Ectodermal cell (in vitro differentiated cells): ENCODE data around the gene DOCK7.
A peak's percentile ranks its signal among the peaks of the same experiment; 100 is the strongest.
"Not testable (repeated sequence)": the region's sequence is repeated elsewhere in the genome, so short reads cannot be mapped to it uniquely, and the experiment has no call there.

Experiments used
- H3K27ac ChIP-seq: 2 replicates; pipeline ENCODE4 v1.7.0; 2013; ENCODE audit warnings: mild to moderate bottlenecking, low read depth, low read length; ENCODE audit not compliant: insufficient read depth, poor library complexity, severe bottlenecking
- H3K27me3 ChIP-seq: 2 replicates; pipeline ENCODE4 v1.7.0; 2013; ENCODE audit warnings: mild to moderate bottlenecking, low read length; ENCODE audit not compliant: insufficient read depth, control insufficient read depth, poor library complexity, severe bottlenecking
- H3K36me3 ChIP-seq: one replicate; pipeline ENCODE4 v1.7.0; 2013; ENCODE audit warnings: low read length; ENCODE audit not compliant: control insufficient read depth, insufficient read depth
- H3K4me1 ChIP-seq: one replicate; pipeline ENCODE4 v1.7.0; 2013; ENCODE audit warnings: low read length; ENCODE audit not compliant: control insufficient read depth, insufficient read depth
- H3K4me3 ChIP-seq: 2 replicates; pipeline ENCODE4 v1.7.0; 2013; ENCODE audit warnings: low read depth, low read length, control low read depth; ENCODE audit not compliant: insufficient read depth
- H3K9me3 ChIP-seq: 2 replicates; pipeline ENCODE4 v1.7.0; 2013; ENCODE audit warnings: mild to moderate bottlenecking, low read length, moderate library complexity; ENCODE audit not compliant: control insufficient read depth
- WGBS, 2 experiments: methylation state at CpG; one replicate each; pipeline ENCODE4 v1.1.7; 2013; ENCODE audit warnings: missing lambda C conversion rate in 2 of 2; 5-methylcytosine and 5-hydroxymethylcytosine counted together

Gene DOCK7

DNA sequence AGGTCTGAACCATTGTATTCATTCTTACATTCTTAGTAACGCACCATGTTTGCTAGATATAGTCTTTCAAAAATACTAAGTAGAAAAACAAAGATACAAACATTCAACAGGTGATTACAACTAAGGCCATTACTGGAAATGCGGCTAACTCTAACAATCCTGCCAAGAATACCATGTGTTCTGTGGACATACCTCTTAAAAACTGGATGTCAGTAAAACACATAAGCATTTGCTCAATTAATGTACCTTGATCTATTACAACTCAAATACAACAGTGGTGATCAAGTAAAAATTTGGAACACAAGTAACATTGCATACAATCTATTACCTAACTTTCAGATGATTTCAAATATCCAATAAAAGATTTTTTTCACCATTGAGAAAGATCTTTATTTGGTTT lies 75.4 kb downstream of the DOCK7 start:
- H3K4me1 ChIP-seq = no peaks in the 10 kb centered on the region
- 88 to 94% methylated on average over 2 of the region's 2 CpGs for WGBS, 2 experiments
- H3K4me3 ChIP-seq = no peak overlapping the region
- H3K36me3 ChIP-seq = no peaks in the 10 kb centered on the region
- H3K9me3 ChIP-seq = no peaks in the 10 kb centered on the region
- H3K27me3 ChIP-seq = no peaks in the 10 kb centered on the region
- no peak overlapping the region for H3K27ac ChIP-seq

DNA sequence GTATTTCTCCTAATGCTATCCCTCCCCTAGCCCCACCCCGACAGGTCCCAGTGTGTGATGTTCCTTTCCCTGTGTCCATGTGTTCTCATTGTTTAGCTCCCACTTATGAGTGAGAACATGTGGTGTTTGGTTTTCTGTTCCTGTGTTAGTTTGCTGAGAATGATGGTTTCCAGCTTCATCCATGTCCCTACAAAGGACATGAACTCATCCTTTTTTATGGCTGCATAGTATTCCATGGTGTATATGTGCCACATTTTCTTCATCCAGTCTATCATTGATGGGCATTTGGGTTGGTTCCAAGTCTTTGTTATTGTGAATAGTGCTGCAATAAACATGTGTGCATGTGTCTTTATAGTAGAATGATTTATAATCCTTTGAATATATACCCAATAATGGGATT lies 77.6 kb downstream of the DOCK7 start:
- 83 to 100% methylated on average over 1 of the region's 1 CpG for WGBS, 2 experiments
- not testable (repeated sequence) for H3K4me1 ChIP-seq, H3K36me3 ChIP-seq, H3K27ac ChIP-seq, H3K4me3 ChIP-seq, H3K27me3 ChIP-seq, H3K9me3 ChIP-seq

DNA sequence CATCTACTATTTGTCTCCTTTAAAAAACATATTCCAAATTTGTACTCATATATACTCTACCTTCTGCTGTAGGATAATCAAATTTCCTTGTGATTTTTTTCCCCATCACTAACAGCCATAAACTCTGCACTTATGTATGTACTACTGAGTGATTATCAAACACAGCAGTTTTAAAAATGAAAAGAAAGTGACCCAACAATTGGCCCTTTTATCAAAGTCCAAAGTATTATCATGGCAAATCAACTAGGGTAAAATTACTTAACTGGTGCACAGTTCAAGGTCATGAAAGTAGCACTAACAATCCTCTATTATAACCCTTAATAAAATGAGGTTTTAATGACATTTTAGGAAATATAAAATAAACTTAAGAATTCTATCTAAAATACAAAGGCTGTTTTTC lies 79.3 kb downstream of the DOCK7 start:
- Histone ChIP-seq H3K4me3 (no peak overlapping the region), H3K27me3 (no peaks in the 10 kb centered on the region), H3K27ac (no peak overlapping the region), H3K4me1 (no peaks in the 10 kb centered on the region), H3K9me3 (no peaks in the 10 kb centered on the region), H3K36me3 (no peaks in the 10 kb centered on the region)

DNA sequence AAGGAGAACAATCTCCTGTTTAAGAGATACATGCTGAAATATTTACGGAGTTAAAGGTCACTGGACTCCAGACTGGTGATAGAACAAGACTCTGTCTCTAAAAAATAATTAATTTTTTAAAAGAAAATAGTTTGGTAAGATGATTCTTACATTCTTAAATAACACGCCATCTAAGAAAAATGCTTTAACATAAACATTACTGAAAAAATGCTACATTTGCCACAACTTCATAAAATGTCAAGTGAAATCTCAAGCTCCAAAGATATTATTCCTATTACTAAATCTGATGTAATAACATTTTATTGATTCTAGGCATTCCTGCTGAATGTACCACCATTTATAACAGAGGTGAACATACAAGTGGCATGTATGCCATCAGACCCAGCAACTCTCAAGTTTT lies 86.7 kb downstream of the DOCK7 start:
- 72% methylated on average over 2 of the region's 2 CpGs; no CpG with 5 or more reads in 1 of the 2 experiments for WGBS, 2 experiments
- H3K27me3 ChIP-seq = no peaks in the 10 kb centered on the region
- H3K4me3 ChIP-seq = no peak overlapping the region
- no peaks in the 10 kb centered on the region for H3K36me3 ChIP-seq
- H3K27ac ChIP-seq = no peak overlapping the region
- H3K4me1 ChIP-seq = no peaks in the 10 kb centered on the region
- no peaks in the 10 kb centered on the region for H3K9me3 ChIP-seq

DNA sequence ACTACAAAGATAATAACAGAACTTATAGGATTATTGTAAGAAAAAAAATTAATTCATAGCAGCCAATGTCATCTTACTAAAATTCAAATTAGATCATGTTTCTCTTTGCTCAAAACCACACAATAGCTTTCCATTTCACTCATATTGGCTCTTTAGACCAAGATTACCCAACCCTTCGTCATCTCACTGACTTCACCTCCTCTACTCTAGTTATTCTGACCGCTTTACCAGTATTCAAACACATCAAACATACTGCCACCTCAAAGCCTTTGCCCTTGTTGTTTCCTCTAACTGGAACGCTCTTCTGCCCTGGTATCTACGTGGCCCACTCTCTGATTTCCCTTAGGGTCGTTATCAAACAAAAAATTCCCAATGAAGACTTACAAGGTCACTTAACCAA lies 89.1 kb downstream of the DOCK7 start:
- Histone ChIP-seq H3K27me3 (no peaks in the 10 kb centered on the region), H3K4me3 (no peak overlapping the region), H3K27ac (no peak overlapping the region), H3K36me3 (no peaks in the 10 kb centered on the region), H3K4me1 (no peaks in the 10 kb centered on the region), H3K9me3 (no peaks in the 10 kb centered on the region)
- 94% methylated on average over 5 of the region's 5 CpGs for WGBS, 2 experiments

DNA sequence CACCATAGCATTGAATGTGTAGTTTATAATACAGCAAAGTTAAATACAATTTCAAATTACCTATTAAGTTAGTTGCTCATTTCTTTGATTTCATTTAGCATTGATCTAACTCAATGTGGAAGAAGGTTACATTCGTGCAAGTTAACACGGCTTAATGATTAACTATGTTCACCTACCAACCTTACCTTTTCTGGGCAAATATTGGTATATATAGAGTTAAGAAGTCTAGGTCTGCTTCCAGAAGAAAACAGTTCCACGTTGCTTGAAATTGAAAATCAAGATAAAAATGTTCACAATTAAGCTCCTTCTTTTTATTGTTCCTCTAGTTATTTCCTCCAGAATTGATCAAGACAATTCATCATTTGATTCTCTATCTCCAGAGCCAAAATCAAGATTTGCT lies 90.9 kb downstream of the DOCK7 start, which contains the start of gene ANGPTL3:
Gene ANGPTL3 (plus strand): TSS at position 240 of the 400 bp plus-strand sequence. CDS start 47 bp downstream, at position 287.
- Histone ChIP-seq H3K27ac (no peak within 1 kb of the TSS), H3K4me1 (no peaks in the 10 kb centered on the region), H3K27me3 (no peaks in the 10 kb centered on the region), H3K4me3 (no peak within 1 kb of the TSS), H3K9me3 (no peaks in the 10 kb centered on the region), H3K36me3 (no peaks in the 10 kb centered on the region)
- 85 to 100% methylated on average over 2 to 3 of the region's 3 CpGs for WGBS, 2 experiments

DNA sequence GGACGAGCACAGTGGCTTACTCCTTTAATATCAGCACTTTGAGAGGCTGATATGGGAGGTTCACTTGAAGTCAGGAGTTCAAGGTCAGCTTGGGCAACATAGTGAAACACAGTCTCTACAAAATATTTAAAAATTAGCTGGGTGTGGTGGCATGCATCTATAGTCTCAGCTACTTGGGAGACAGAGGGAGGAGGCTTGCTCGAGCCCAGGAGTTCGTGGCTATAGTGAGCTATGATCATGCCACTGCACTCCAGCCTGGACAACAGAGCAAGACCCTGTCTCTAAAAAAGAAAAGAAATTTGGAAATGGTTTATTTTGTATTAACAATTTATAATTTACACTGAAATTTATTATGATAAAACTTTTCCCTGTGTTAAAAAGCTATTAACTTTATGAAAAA lies 92.5 kb downstream of the DOCK7 start:
- Histone ChIP-seq H3K4me1 (no peaks in the 10 kb centered on the region), H3K27ac (no peak overlapping the region), H3K36me3 (no peaks in the 10 kb centered on the region), H3K9me3 (no peaks in the 10 kb centered on the region), H3K27me3 (no peaks in the 10 kb centered on the region), H3K4me3 (no peak overlapping the region)
- WGBS, 2 experiments = 89 to 90% methylated on average over 3 of the region's 3 CpGs

DNA sequence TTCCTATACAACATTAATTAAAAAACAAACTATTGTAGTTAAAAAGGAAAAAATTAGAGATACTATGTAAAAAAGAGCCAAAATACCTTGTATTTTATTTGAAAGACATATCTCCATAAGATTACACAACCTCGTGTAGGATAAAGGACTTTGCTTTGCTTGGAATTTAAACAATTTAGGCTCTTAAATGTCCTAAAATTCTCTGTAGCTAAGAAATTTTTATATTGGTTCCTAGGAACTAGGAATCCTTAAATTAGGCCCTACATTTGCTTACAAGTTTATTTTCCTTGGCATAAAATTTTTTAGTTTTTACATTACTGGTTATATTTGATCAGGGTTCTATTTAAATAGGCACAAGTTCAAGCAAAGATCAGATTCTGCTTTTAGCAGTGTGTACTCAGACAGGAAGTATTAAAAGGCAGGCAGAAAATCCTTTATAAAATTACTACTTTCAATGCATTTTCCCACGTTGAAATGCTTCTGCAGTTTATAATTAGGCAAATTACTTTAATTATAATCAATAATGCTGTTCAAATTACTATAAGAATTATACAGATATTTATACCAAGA lies 94.3 kb downstream of the DOCK7 start:
- WGBS, 2 experiments = no CpG with 5 or more reads among the region's 2 CpGs
- Histone ChIP-seq H3K27ac (peak overlapping the region; percentile 20), H3K36me3 (no peaks in the 10 kb centered on the region), H3K27me3 (no peaks in the 10 kb centered on the region), H3K9me3 (no peaks in the 10 kb centered on the region), H3K4me1 (no peaks in the 10 kb centered on the region), H3K4me3 (no peak overlapping the region)

DNA sequence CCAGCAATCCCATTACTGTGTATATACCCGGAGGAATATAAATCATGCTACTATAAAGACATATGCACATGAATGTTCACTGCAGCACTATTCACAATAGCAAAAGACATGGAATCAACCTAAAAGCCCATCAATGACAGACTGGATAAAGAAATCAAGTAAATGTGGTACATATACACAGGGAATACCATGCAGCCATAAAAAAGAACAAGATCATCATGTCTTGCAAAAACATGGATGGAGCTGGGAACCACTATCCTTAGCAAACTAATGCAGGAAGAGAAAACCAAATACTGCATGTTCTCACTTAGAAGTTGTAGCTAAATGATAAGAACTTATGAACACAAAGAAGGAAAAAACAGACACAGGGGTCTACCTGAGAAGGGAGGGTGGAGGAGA lies 97.2 kb downstream of the DOCK7 start:
- no peaks in the 10 kb centered on the region for H3K36me3 ChIP-seq
- H3K27me3 ChIP-seq = no peaks in the 10 kb centered on the region
- H3K4me3 ChIP-seq = no peak overlapping the region
- H3K4me1 ChIP-seq = no peaks in the 10 kb centered on the region
- 91 to 96% methylated on average over 1 of the region's 1 CpG for WGBS, 2 experiments
- no peak overlapping the region for H3K27ac ChIP-seq
- H3K9me3 ChIP-seq = no peaks in the 10 kb centered on the region

DNA sequence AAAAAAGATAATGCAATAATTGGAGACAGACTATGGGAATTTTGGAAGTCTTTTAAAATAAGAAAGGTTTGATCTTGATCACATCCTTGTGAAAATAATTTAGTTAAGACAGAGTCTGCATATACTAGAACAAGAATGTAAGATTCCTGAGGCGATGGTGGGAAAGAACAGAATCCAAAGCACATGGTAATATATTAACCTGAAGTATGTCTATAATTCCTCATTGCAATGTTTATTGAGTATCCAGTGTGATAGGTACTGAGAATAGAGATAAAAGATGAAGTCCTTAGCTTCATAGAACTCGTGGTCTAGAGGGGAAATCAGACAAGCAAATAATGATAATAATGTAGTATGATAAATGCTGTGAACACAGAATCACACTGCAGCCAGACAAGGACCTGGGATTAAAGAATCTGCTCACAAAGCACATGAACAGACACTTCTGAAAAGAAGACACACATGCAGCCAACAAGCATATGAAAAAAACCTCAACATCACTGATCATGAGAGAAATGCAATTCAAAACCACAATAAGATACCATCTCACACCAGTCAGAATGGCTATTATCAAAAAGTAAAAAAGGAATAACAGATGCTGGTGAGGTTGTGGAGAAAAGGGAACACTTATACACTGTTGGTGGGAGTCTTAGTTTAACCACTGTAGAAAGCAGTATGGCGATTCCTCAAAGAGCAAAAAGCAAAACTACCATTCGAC lies 97.8 kb downstream of the DOCK7 start:
- Histone ChIP-seq H3K4me3 (no peak overlapping the region), H3K4me1 (no peaks in the 10 kb centered on the region), H3K27me3 (no peaks in the 10 kb centered on the region), H3K27ac (no peak overlapping the region), H3K36me3 (no peaks in the 10 kb centered on the region), H3K9me3 (no peaks in the 10 kb centered on the region)
- WGBS, 2 experiments = 90 to 91% methylated on average over 4 of the region's 4 CpGs
